GM12878 (cell line): Measurements from ENCODE around the gene UQCC5. TPM values are rescaled to one million over a fixed set of nuclear protein-coding genes. Genes with fewer than 3 reads are reported as not detected.

Experiments
- BACH1 ChIP-seq: fragments of 450-650 bp; IDR thresholded peaks from 2 replicates; pipeline ENCODE4 v1.6.1; 2017; ENCODE audit warnings: mild to moderate bottlenecking, borderline replicate concordance
- HDAC2 ChIP-seq: fragments of 200-600 bp; sonication (generic); IDR thresholded peaks from 2 replicates; pipeline ENCODE4 v1.6.1; 2017
- HSF1 ChIP-seq: fragments of 150-350 bp; IDR thresholded peaks from 2 replicates; pipeline ENCODE4 v1.6.1; 2014; ENCODE audit warnings: mild to moderate bottlenecking, low read depth, low read length
- IRF3 ChIP-seq: fragments of 450-650 bp; IDR thresholded peaks from 2 replicates; pipeline ENCODE4 v1.6.1; 2014; ENCODE audit warnings: mild to moderate bottlenecking
- PAX5 ChIP-seq: IDR thresholded peaks from 2 replicates; pipeline ENCODE4 v1.6.1; 2011; ENCODE audit warnings: low read depth, low read length, borderline replicate concordance
- PBX3 ChIP-seq: IDR thresholded peaks from 2 replicates; pipeline ENCODE4 v1.6.1; 2011; ENCODE audit warnings: mild to moderate bottlenecking, low read depth, low read length, moderate library complexity; ENCODE audit not compliant: insufficient replicate concordance
- POLR2AphosphoS5 ChIP-seq: IDR thresholded peaks from 2 replicates; pipeline ENCODE4 v1.6.1; 2011; ENCODE audit warnings: mild to moderate bottlenecking, low read length, inconsistent platforms
- SMAD1 ChIP-seq: fragments of 450-650 bp; IDR thresholded peaks from 2 replicates; pipeline ENCODE4 v1.6.1; 2018; ENCODE audit warnings: mild to moderate bottlenecking, low read depth; ENCODE audit not compliant: partially characterized antibody
- SREBF1 ChIP-seq: IDR thresholded peaks from 2 replicates; pipeline ENCODE4 v1.6.1; 2012; ENCODE audit warnings: mild to moderate bottlenecking, low read length
- ZNF592 ChIP-seq: fragments of 450-650 bp; IDR thresholded peaks from 2 replicates; pipeline ENCODE4 v1.6.1; 2017; ENCODE audit warnings: mild to moderate bottlenecking, moderate library complexity
- polyA plus RNA-seq, 11 experiments: library from polyadenylated mRNA; depleted of rRNA in 4 of 11; unstranded in 6 of 11; stranded (reverse) in 5 of 11; fragments of >200 nt; fragmentation: Nextera tagmentation in 4 of 11; fragmentation: Illumina TruSeq in 1 of 11; extraction: Ambion mirVana in 4 of 11; extraction: Trizol in 1 of 11; gene quantifications; 1 replicate in 1 of 11; 2 replicates in 10 of 11; pipeline versions ENCODE4 v1.2.1 to v1.2.3, GENCODE V29; 2011 to 2016; ENCODE audit warnings: inconsistent platforms in 2 of 11, missing spikeins in 2 of 11, low read depth in 1 of 11
- total RNA-seq, 4 experiments: library from RNA; depleted of rRNA in 3 of 4; stranded (reverse); fragments of >200 nt in 3 of 4; fragmentation: Illumina TruSeq in 1 of 4; extraction: Trizol in 1 of 4; gene quantifications; 2 replicates each; pipeline versions ENCODE4 v1.2.1 to v1.2.3, GENCODE V29; 2013 to 2021

Gene UQCC5
- total and polyA plus RNA-seq, 10 of the 15 experiments (the other 5 are each of a cell fraction or from before 2014, with no cell fraction given), result 15.1 to 84.8 (median 28.0) TPM

GRCh38 chr3:52547143-52547542 lies 10.7 kb downstream of the UQCC5 start (continued):
- TF ChIP-seq IRF3 (no peak), HSF1 (no peak), PAX5 (no peak), SMAD1 (no peak), HDAC2 (no peak), SREBF1 (no peak), BACH1 (no peak), PBX3 (no peak), POLR2AphosphoS5 (no peak), ZNF592 (no peak)
- TF ChIP-seq, all 136 proteins: peak for 0
